Hippocampal formation (tissue), 2 donors: ENCODE results near the gene PDP2.
"Not testable (repeated sequence)": the region's sequence is repeated elsewhere in the genome, so short reads cannot be mapped to it uniquely, and the experiment has no call there.

Experiments
- DNase-seq, 2 donors: peaks; one replicate each; lab custom pipeline; 2025; lab: John Stamatoyannopoulos, UW

Gene PDP2

GRCh38 chr16:66919569-66920298, 39.4 kb downstream of the PDP2 start:
- no peak for DNase-seq

GRCh38 chr16:66920299-66920590, 39.9 kb downstream of the PDP2 start:
- no peak for DNase-seq

GRCh38 chr16:66920924-66921680, 40.8 kb downstream of the PDP2 start:
- no peak for DNase-seq

- DNase-seq = no peak
Observed at GRCh38 chr16:66921729-66922450, 41.6 kb downstream of the PDP2 start.

- no peak for DNase-seq
Observed at GRCh38 chr16:66923247-66923731, 43.0 kb downstream of the PDP2 start.

GRCh38 chr16:66923866-66924265, 43.6 kb downstream of the PDP2 start:
- DNase-seq = no peak

- no peak for DNase-seq
Observed at GRCh38 chr16:66924527-66925321, 44.4 kb downstream of the PDP2 start.

- DNase-seq = no peak
Observed at GRCh38 chr16:66925322-66925840, 45.1 kb downstream of the PDP2 start, which contains the start of gene RRAD. Gene RRAD (minus strand): TSS chr16:66925535. CDS start chr16:66925179, 356 bp downstream.

GRCh38 chr16:66926171-66926947, 46.0 kb downstream of the PDP2 start:
- no peak for DNase-seq

- no peak for DNase-seq
Observed at GRCh38 chr16:66926961-66927436, 46.7 kb downstream of the PDP2 start.

GRCh38 chr16:66927918-66928649, 47.8 kb downstream of the PDP2 start:
- DNase-seq = no peak

GRCh38 chr16:66928702-66929388, 48.5 kb downstream of the PDP2 start:
- DNase-seq = no peak

- DNase-seq = no peak
Observed at GRCh38 chr16:66930189-66930588, 49.9 kb downstream of the PDP2 start.

GRCh38 chr16:66931665-66932064, 51.4 kb downstream of the PDP2 start:
- no peak for DNase-seq

GRCh38 chr16:66932076-66932475, 51.8 kb downstream of the PDP2 start:
- DNase-seq = no peak

- DNase-seq = no peak
Observed at GRCh38 chr16:66933776-66934137, 53.4 kb downstream of the PDP2 start.

GRCh38 chr16:66934138-66934838, 54.0 kb downstream of the PDP2 start, which contains the start of gene CIAO2B:
Gene CIAO2B (minus strand): TSS chr16:66934402. CDS start chr16:66934364, 38 bp downstream.
- DNase-seq = peak; percentile 65 to 80

- DNase-seq = not testable (repeated sequence)
Observed at GRCh38 chr16:66934839-66935313, 54.6 kb downstream of the PDP2 start.
